SK-N-SH treated with all-trans-retinoic acid at 6 μM for 48 hours (cell line): ENCODE data around the gene CST7.

Experiments
- ATAC-seq: fragments of 200-7000 bp; cut with Tn5 transposase; 3 replicates; pipeline ENCODE4 v1.9.1; 2020; ENCODE audit warnings: mild to moderate bottlenecking, moderate library complexity
- BACH2 ChIP-seq: fragments of 250-450 bp; sonication (Bioruptor Pico); IDR thresholded peaks from 2 replicates; pipeline ENCODE4 v1.9.0; 2021; ENCODE audit warnings: mild to moderate bottlenecking, borderline replicate concordance
- CREB5 ChIP-seq: fragments of 250-450 bp; sonication (Bioruptor Pico); IDR thresholded peaks from 2 replicates; pipeline ENCODE4 v1.5.1; 2020; ENCODE audit warnings: low read depth, mild to moderate bottlenecking, moderate library complexity
- CSDC2 ChIP-seq: fragments of 250-450 bp; sonication (Bioruptor Pico); IDR thresholded peaks from 2 replicates; pipeline ENCODE4 v1.5.0; 2020; ENCODE audit warnings: mild to moderate bottlenecking, moderate library complexity
- ESRRG ChIP-seq: fragments of 250-450 bp; sonication (Bioruptor Pico); IDR thresholded peaks from 2 replicates; pipeline ENCODE4 v1.6.1; 2021; ENCODE audit warnings: mild to moderate bottlenecking
- GLIS3 ChIP-seq: fragments of 250-450 bp; sonication (Bioruptor Pico); IDR thresholded peaks from 2 replicates; pipeline ENCODE4 v1.5.0; 2020; ENCODE audit warnings: mild to moderate bottlenecking, moderate library complexity
- OSR1 ChIP-seq: fragments of 250-450 bp; sonication (Bioruptor Pico); IDR thresholded peaks from 2 replicates; pipeline ENCODE4 v1.8.0; 2022; ENCODE audit warnings: moderate library complexity, mild to moderate bottlenecking, inconsistent platforms
- PPARA ChIP-seq: fragments of 250-450 bp; sonication (Bioruptor Pico); IDR thresholded peaks from 2 replicates; pipeline ENCODE4 v1.5.0; 2020; ENCODE audit warnings: mild to moderate bottlenecking, borderline replicate concordance
- RARB ChIP-seq: fragments of 250-450 bp; sonication (Bioruptor Pico); IDR thresholded peaks from 2 replicates; pipeline ENCODE4 v1.8.0; 2021; ENCODE audit warnings: mild to moderate bottlenecking, moderate library complexity
- TCF4 ChIP-seq: fragments of 250-450 bp; sonication (Bioruptor Pico); IDR thresholded peaks from 2 replicates; pipeline ENCODE4 v1.8.0; 2021; ENCODE audit warnings: mild to moderate bottlenecking, moderate library complexity, borderline replicate concordance
- TOX ChIP-seq: fragments of 250-450 bp; sonication (Bioruptor Pico); IDR thresholded peaks from 2 replicates; pipeline ENCODE4 v1.8.0; 2021; ENCODE audit warnings: mild to moderate bottlenecking, moderate library complexity, borderline replicate concordance
- ZC3H10 ChIP-seq: fragments of 250-450 bp; sonication (Bioruptor Pico); IDR thresholded peaks from 2 replicates; pipeline ENCODE4 v1.5.1; 2021; ENCODE audit warnings: mild to moderate bottlenecking, moderate library complexity
- ZFP3 ChIP-seq: fragments of 250-450 bp; sonication (Bioruptor Pico); IDR thresholded peaks from 2 replicates; pipeline ENCODE4 v1.5.0; 2020; ENCODE audit warnings: mild to moderate bottlenecking, moderate library complexity
- ZFP30 ChIP-seq: fragments of 450-650 bp; formaldehyde crosslinking; IDR thresholded peaks from 2 replicates; pipeline ENCODE4 v1.5.0; 2022; ENCODE audit warnings: mild to moderate bottlenecking, moderate library complexity
- ZNF565 ChIP-seq: fragments of 450-650 bp; formaldehyde crosslinking; conservative IDR thresholded peaks from 2 replicates; pipeline ENCODE4 v1.5.0; 2020; ENCODE audit warnings: low read depth, mild to moderate bottlenecking, moderate library complexity
- ZNF8 ChIP-seq: fragments of 450-650 bp; formaldehyde crosslinking; IDR thresholded peaks from 2 replicates; pipeline ENCODE4 v1.5.0; 2020; ENCODE audit warnings: mild to moderate bottlenecking, moderate library complexity
- TF ChIP-seq, protein P1 (sequence below): fragments of 250-450 bp; sonication (Bioruptor Pico); IDR thresholded peaks from 2 replicates; pipeline ENCODE4 v1.8.0; 2020; ENCODE audit warnings: mild to moderate bottlenecking, moderate library complexity, borderline replicate concordance
- TF ChIP-seq, protein P2 (sequence below): fragments of 250-450 bp; sonication (Bioruptor Pico); IDR thresholded peaks from 2 replicates; pipeline ENCODE4 v1.5.0; 2020; ENCODE audit warnings: mild to moderate bottlenecking, moderate library complexity
- TF ChIP-seq, protein P3 (sequence below): fragments of 250-450 bp; sonication (Bioruptor Pico); IDR thresholded peaks from 2 replicates; pipeline ENCODE4 v1.5.1; 2021; ENCODE audit warnings: mild to moderate bottlenecking, moderate library complexity

Gene CST7

GRCh38 chr20:24911461-24911860, 37.6 kb upstream of the CST7 start:
- no peak for TF ChIP-seq PPARA (CRISPR knock-in tag)
- TF ChIP-seq CREB5 (CRISPR knock-in tag), result no peak
- ATAC-seq, result no peak

DNA sequence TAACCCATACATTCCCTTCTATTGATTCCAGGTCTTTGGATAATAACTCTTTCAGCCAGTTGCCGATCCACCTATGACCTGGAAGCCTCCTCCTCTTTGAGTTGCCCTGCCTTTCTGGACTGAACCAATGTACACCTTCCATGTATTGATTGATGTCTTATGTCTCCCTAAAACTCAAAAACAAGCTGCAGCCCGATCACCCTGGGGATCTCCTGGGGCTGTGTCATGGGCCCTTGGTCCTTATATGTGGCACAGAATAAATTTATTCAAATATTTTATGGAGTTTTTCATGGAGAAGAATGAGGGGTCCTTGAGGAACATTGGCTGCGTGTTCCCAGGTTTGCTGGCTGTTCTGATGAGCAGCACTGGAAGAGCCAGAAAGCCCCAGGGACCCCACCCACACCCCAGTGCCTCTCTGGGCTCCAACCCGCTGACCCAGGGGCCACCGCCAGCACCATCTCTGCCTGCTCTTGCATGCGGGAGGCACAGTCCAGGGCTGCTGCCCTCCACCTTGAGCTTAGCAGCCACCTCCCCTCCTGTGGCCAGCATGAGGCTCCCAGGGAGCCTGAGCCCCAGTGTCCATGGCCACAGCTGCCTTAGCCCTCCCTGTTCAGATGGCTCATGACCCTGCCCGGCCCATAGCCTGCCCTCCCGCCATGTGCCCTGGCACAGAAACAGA, 36.5 kb upstream of the CST7 start:
- TF ChIP-seq GLIS3 (CRISPR knock-in tag), result no peak
- no peak for TF ChIP-seq RARB (CRISPR knock-in tag)
- no peak for TF ChIP-seq PPARA (CRISPR knock-in tag)
- TF ChIP-seq, protein P1, sequence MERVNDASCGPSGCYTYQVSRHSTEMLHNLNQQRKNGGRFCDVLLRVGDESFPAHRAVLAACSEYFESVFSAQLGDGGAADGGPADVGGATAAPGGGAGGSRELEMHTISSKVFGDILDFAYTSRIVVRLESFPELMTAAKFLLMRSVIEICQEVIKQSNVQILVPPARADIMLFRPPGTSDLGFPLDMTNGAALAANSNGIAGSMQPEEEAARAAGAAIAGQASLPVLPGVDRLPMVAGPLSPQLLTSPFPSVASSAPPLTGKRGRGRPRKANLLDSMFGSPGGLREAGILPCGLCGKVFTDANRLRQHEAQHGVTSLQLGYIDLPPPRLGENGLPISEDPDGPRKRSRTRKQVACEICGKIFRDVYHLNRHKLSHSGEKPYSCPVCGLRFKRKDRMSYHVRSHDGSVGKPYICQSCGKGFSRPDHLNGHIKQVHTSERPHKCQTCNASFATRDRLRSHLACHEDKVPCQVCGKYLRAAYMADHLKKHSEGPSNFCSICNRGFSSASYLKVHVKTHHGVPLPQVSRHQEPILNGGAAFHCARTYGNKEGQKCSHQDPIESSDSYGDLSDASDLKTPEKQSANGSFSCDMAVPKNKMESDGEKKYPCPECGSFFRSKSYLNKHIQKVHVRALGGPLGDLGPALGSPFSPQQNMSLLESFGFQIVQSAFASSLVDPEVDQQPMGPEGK, result no peak
- TF ChIP-seq ZNF565 (CRISPR knock-in tag), result no peak
- no peak for TF ChIP-seq BACH2 (CRISPR knock-in tag)
- no peak for TF ChIP-seq TCF4 (CRISPR knock-in tag)
- no peak for TF ChIP-seq ZC3H10 (CRISPR knock-in tag)
- TF ChIP-seq, protein P2, sequence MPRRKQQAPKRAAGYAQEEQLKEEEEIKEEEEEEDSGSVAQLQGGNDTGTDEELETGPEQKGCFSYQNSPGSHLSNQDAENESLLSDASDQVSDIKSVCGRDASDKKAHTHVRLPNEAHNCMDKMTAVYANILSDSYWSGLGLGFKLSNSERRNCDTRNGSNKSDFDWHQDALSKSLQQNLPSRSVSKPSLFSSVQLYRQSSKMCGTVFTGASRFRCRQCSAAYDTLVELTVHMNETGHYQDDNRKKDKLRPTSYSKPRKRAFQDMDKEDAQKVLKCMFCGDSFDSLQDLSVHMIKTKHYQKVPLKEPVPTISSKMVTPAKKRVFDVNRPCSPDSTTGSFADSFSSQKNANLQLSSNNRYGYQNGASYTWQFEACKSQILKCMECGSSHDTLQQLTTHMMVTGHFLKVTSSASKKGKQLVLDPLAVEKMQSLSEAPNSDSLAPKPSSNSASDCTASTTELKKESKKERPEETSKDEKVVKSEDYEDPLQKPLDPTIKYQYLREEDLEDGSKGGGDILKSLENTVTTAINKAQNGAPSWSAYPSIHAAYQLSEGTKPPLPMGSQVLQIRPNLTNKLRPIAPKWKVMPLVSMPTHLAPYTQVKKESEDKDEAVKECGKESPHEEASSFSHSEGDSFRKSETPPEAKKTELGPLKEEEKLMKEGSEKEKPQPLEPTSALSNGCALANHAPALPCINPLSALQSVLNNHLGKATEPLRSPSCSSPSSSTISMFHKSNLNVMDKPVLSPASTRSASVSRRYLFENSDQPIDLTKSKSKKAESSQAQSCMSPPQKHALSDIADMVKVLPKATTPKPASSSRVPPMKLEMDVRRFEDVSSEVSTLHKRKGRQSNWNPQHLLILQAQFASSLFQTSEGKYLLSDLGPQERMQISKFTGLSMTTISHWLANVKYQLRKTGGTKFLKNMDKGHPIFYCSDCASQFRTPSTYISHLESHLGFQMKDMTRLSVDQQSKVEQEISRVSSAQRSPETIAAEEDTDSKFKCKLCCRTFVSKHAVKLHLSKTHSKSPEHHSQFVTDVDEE (CRISPR knock-in tag), result no peak
- TF ChIP-seq ZFP30 (CRISPR knock-in tag), result no peak
- TF ChIP-seq, protein P3, sequence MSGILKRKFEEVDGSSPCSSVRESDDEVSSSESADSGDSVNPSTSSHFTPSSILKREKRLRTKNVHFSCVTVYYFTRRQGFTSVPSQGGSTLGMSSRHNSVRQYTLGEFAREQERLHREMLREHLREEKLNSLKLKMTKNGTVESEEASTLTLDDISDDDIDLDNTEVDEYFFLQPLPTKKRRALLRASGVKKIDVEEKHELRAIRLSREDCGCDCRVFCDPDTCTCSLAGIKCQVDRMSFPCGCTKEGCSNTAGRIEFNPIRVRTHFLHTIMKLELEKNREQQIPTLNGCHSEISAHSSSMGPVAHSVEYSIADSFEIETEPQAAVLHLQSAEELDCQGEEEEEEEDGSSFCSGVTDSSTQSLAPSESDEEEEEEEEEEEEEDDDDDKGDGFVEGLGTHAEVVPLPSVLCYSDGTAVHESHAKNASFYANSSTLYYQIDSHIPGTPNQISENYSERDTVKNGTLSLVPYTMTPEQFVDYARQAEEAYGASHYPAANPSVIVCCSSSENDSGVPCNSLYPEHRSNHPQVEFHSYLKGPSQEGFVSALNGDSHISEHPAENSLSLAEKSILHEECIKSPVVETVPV, result no peak
- TF ChIP-seq ESRRG (CRISPR knock-in tag), result no peak
- TF ChIP-seq CREB5 (CRISPR knock-in tag), result no peak
- TF ChIP-seq ZFP3 (CRISPR knock-in tag), result no peak
- no peak for ATAC-seq

DNA sequence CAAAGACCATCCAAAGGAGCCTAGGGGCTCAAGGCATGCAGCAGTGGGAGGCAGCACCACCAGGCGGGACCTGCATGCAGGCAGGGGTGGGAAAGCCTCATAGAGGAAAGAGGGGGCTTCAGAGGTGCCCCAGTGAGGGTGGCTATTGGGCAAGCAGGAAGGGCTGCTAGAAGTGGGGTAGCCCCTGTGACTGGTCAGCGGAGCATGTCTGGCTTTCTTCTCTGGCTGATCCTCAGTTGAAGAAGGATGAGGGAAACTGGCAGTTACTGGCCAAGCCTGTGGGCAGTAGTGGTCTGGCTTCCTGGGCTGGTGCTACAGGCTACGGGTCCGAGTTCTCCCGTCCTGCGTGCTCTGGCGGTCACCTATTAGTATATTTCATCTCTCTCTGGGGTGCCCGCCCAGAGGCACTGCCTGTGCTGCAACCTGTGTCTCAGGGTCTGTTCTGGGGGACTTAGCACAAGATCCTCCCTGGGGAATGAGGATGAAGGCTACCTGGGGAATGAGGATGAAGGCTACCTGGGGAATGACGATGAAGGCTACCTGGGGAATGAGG, 35.9 kb upstream of the CST7 start:
- no peak for ATAC-seq
- TF ChIP-seq BACH2 (CRISPR knock-in tag) (no peak), CSDC2 (CRISPR knock-in tag) (no peak), PPARA (CRISPR knock-in tag) (no peak), OSR1 (CRISPR knock-in tag) (no peak), ZNF8 (CRISPR knock-in tag) (no peak), ZC3H10 (CRISPR knock-in tag) (no peak), ZFP30 (CRISPR knock-in tag) (no peak), CREB5 (CRISPR knock-in tag) (no peak), TOX (CRISPR knock-in tag) (no peak)
- TF ChIP-seq, protein P1, result no peak
- TF ChIP-seq, protein P2 (CRISPR knock-in tag), result no peak
- TF ChIP-seq, protein P3, result no peak
